Brain microvascular endothelial cell (primary cell): Measurements from ENCODE around the gene TMPRSS9.

Experiments used
- DNase-seq: peaks from one replicate; pipeline ENCODE4 v3.0.0-alpha.2; 2020
- H3K27ac ChIP-seq: fragments of 250-450 bp; sonication (Bioruptor Pico); 2 replicates; pipeline ENCODE4 v1.5.1; 2020; ENCODE audit warnings: mild to moderate bottlenecking, moderate library complexity
- H3K27me3 ChIP-seq: fragments of 250-450 bp; sonication (Bioruptor Pico); replicated peaks from 2 replicates; pipeline ENCODE4 v1.5.1; 2020; ENCODE audit warnings: mild to moderate bottlenecking
- H3K36me3 ChIP-seq: fragments of 250-450 bp; sonication (Bioruptor Pico); replicated peaks from 2 replicates; pipeline ENCODE4 v1.5.1; 2020; ENCODE audit warnings: mild to moderate bottlenecking
- H3K4me3 ChIP-seq: 2 replicates; pipeline ENCODE4 v1.5.1; 2011; ENCODE audit warnings: low read depth, mild to moderate bottlenecking, control low read depth, low read length, moderate library complexity
- in situ Hi-C: cut with HindIII; loops from 2 replicates; pipeline ENCODE4 v1.10.0; 2017; ENCODE audit warnings: low sequenced_read_pairs, low pct_ligation_motif_present
- TF ChIP-seq, protein P1 (sequence below): IDR thresholded peaks from 2 replicates; pipeline ENCODE4 v1.5.1; 2011; ENCODE audit warnings: low read depth, mild to moderate bottlenecking, moderate library complexity, low read length, control low read depth, inconsistent platforms; ENCODE audit errors: missing control alignments

TMPRSS9 gene

DNA sequence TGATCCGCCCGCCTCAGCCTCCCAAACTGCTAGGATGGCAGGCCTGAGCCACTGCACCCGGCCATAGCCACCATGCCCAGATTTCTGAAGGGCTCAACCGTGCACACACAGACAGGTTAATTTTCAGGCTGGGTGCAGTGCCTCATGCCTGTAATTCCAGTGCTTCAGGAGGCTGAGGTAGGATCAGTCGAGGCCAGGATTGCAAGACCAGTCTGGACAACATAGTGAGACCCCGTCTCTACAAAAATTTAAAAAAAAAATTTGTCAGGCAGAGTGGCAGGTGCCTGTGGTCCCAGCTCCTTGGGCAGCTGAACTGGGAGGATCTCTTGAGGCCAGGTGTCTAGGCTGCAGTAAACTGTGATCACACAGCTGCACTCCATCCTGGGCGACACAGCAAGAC lies 59.7 kb downstream of the TMPRSS9 start:
- Histone ChIP-seq H3K36me3 (peaks cover 13% of the 10 kb centered on the region), H3K27me3 (no peaks in the 10 kb centered on the region), H3K4me3 (no peak overlapping the region), H3K27ac (no peak overlapping the region)
- in situ Hi-C loops: no loop called here
- TF ChIP-seq, protein P1, sequence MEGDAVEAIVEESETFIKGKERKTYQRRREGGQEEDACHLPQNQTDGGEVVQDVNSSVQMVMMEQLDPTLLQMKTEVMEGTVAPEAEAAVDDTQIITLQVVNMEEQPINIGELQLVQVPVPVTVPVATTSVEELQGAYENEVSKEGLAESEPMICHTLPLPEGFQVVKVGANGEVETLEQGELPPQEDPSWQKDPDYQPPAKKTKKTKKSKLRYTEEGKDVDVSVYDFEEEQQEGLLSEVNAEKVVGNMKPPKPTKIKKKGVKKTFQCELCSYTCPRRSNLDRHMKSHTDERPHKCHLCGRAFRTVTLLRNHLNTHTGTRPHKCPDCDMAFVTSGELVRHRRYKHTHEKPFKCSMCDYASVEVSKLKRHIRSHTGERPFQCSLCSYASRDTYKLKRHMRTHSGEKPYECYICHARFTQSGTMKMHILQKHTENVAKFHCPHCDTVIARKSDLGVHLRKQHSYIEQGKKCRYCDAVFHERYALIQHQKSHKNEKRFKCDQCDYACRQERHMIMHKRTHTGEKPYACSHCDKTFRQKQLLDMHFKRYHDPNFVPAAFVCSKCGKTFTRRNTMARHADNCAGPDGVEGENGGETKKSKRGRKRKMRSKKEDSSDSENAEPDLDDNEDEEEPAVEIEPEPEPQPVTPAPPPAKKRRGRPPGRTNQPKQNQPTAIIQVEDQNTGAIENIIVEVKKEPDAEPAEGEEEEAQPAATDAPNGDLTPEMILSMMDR: no peak
- no peak for DNase-seq

DNA sequence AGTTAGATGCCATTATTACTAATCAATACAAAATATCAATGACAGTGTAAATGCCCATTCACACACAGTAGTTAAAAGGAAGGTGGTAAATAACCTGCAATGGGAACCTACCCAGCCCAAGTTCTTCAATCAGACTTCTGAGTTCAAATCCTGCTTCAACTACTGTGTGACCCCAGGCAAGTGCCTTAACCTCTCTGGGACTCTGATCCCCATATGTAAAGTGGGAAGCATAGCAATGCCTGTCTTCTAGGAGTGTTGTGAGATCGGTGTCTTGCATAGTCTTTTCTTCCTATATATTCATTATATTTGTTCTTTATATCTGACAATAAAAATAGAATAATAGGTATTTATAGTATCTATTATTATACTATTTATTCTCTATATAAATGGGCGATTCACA lies 60.4 kb downstream of the TMPRSS9 start:
- Histone ChIP-seq H3K27ac (no peak overlapping the region), H3K27me3 (no peaks in the 10 kb centered on the region), H3K4me3 (no peak overlapping the region), H3K36me3 (peaks cover 13% of the 10 kb centered on the region)
- in situ Hi-C loops: no loop called here
- no peak for DNase-seq
- TF ChIP-seq, protein P1: no peak

DNA sequence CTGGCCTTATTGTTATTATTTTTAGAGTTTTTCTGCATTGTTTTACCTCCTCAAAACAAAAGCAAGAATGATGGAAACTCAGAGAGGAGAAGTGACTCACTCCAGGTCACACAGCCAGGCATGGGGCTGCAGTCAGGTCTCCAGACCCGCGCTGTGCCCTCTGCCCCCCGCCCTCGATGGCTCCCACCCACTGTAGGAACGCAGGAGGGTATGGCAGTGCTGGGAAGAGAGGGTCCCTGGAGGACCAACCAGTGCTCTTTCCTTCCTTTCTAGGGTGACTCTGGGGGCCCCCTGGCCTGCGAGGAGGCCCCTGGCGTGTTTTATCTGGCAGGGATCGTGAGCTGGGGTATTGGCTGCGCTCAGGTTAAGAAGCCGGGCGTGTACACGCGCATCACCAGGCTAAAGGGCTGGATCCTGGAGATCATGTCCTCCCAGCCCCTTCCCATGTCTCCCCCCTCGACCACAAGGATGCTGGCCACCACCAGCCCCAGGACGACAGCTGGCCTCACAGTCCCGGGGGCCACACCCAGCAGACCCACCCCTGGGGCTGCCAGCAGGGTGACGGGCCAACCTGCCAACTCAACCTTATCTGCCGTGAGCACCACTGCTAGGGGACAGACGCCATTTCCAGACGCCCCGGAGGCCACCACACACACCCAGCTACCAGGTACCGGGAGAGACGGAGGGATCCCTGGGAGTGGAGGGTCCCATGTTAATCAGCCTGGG lies 61.7 kb downstream of the TMPRSS9 start:
- Histone ChIP-seq H3K27ac (no peak overlapping the region), H3K4me3 (no peak overlapping the region), H3K27me3 (no peaks in the 10 kb centered on the region), H3K36me3 (peaks cover 11% of the 10 kb centered on the region)
- TF ChIP-seq, protein P1: no peak
- in situ Hi-C loops: no loop called here
- DNase-seq: no peak

DNA sequence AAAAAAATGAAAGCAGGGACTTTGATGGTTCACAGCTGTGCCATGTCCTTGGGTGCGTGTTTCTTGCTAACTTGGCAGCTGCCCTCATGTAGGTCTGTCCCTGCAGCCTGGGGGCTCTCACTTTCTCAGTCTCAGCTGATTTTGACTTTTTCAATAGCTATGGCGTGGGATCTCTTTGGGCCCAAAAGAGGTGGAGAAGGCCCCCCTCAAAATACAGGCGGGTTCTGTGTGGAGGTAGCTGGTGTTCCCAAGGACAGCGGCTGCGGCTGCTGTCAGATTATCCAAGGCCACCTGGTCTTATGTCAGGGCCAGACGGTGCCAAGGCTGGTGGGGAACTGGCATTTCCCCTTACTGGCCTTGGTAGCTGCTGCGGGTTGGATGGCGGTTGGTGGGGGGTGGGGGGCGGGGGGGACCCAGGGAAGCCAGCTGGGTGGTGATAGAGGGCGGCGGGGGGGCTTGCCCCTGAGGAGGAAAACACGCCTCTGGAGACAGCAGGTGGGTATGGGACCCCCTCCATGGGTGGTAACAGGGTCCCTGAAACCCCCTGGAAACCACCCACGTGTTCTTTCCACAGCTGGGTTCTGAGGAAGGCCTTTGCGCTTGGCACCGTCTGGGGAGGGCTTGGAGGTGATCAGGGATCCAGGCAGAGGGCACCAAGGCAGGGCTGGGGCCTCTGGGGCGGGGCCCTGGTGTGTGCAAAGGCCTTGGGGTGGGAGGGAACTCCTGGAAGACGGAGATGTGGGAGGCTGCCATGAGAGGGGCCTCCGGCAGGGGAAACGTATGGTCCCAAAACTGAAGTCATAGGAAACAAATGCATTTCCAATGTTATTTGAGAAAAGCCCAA lies 63.2 kb downstream of the TMPRSS9 start:
- H3K36me3 ChIP-seq: peaks cover 9% of the 10 kb centered on the region
- TF ChIP-seq, protein P1: no peak
- H3K27me3 ChIP-seq: no peaks in the 10 kb centered on the region
- no peak for DNase-seq
- H3K4me3 ChIP-seq: no peak overlapping the region
- in situ Hi-C loops: no loop called here
- H3K27ac ChIP-seq: no peak overlapping the region

DNA sequence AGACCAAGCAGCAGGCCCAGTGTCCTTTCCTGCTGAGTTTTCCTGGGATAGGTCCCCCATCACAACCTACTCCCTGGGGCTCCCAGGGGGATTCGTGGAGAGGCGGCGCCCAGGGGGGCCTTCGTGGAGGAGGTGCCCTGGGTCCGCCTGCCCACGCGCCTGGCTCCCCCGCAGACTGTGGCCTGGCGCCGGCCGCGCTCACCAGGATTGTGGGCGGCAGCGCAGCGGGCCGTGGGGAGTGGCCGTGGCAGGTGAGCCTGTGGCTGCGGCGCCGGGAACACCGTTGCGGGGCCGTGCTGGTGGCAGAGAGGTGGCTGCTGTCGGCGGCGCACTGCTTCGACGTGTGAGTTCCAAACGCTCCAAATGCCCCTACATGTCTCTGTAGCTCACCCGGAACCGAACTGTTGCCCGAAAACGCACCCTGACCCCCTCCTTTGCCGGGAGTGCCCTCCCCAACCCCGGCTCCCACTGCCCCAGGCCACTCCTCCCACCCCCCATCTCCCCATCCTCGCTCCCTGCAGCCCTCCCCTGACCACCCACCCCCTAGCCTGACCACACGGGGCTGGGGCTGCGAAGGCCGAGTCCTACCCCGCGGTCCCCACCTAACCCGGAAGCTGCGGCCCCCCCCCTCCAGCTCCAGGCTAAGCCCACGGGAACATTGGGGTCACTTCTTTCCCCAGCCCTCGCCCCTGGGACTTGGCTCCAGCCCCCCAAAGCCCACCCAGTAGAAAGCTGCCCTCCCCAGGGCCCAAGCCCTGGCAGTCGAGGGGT lies 64.0 kb downstream of the TMPRSS9 start:
- in situ Hi-C loops: no loop called here
- TF ChIP-seq, protein P1: no peak
- no peak overlapping the region for H3K4me3 ChIP-seq
- no peaks in the 10 kb centered on the region for H3K27me3 ChIP-seq
- H3K36me3 ChIP-seq: peaks cover 9% of the 10 kb centered on the region
- no peak for DNase-seq
- no peak overlapping the region for H3K27ac ChIP-seq
